Ishikawa (cell line): ENCODE data around the gene RAVER1.

Experiments used
- CEBPB ChIP-seq: IDR thresholded peaks from 2 replicates; pipeline ENCODE4 v1.6.1; 2012
- CREB1 ChIP-seq: IDR thresholded peaks from 2 replicates; pipeline ENCODE4 v1.6.1; 2012; ENCODE audit warnings: low read depth
- EGR1 ChIP-seq: IDR thresholded peaks from 2 replicates; pipeline ENCODE4 v1.6.1; 2012
- EP300 ChIP-seq: IDR thresholded peaks from 2 replicates; pipeline ENCODE4 v1.6.1; 2012; ENCODE audit warnings: borderline replicate concordance
- FOXM1 ChIP-seq: IDR thresholded peaks from 2 replicates; pipeline ENCODE4 v1.6.1; 2012; ENCODE audit warnings: low read depth, borderline replicate concordance
- NFIC ChIP-seq: IDR thresholded peaks from 2 replicates; pipeline ENCODE4 v1.6.1; 2012
- RAD21 ChIP-seq: IDR thresholded peaks from 2 replicates; pipeline ENCODE4 v1.6.1; 2012; ENCODE audit warnings: low read depth
- TAF1 ChIP-seq: IDR thresholded peaks from 2 replicates; pipeline ENCODE4 v1.6.1; 2012; ENCODE audit warnings: low read depth, mild to moderate bottlenecking
- TCF12 ChIP-seq: IDR thresholded peaks from 2 replicates; pipeline ENCODE4 v1.6.1; 2012; ENCODE audit warnings: low read depth
- TEAD4 ChIP-seq: IDR thresholded peaks from 2 replicates; pipeline ENCODE4 v1.6.1; 2012
- YY1 ChIP-seq: IDR thresholded peaks from 2 replicates; pipeline ENCODE4 v1.6.1; 2012; ENCODE audit warnings: low read depth
- ZBTB7A ChIP-seq: IDR thresholded peaks from 2 replicates; pipeline ENCODE4 v1.6.1; 2012; ENCODE audit warnings: low read depth
- TF ChIP-seq, protein P1 (sequence below): IDR thresholded peaks from 2 replicates; pipeline ENCODE4 v1.6.1; 2012
- TF ChIP-seq, protein P2 (sequence below): IDR thresholded peaks from 2 replicates; pipeline ENCODE4 v1.6.1; 2012
- TF ChIP-seq, protein P3 (sequence below): IDR thresholded peaks from 2 replicates; pipeline ENCODE4 v1.6.1; 2012; ENCODE audit warnings: low read depth, mild to moderate bottlenecking

RAVER1 gene

DNA sequence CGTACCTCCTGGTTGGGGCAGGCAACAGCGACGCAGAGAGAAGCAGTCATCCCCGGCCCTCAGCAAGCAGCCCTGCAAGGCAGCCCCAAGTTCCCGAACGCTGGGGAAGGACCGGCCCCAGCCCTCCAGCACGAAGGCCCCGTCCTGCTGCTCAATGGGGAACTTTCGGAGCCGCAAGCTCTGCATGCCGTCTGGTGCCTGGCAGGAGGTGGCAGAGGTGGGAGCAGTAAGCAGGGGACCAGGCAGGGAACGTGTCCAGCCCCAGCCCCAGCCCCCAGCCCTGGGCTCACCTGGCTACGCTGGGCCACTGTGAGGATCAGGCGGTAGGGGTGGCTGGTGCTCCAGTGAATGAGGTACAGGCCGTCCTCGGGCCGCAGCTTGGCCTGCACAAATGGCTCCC, 28.9 kb upstream of the RAVER1 start:
- TF ChIP-seq, protein P1, sequence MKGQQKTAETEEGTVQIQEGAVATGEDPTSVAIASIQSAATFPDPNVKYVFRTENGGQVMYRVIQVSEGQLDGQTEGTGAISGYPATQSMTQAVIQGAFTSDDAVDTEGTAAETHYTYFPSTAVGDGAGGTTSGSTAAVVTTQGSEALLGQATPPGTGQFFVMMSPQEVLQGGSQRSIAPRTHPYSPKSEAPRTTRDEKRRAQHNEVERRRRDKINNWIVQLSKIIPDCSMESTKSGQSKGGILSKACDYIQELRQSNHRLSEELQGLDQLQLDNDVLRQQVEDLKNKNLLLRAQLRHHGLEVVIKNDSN: no peak
- TF ChIP-seq CEBPB (no peak), RAD21 (no peak), TAF1 (no peak), ZBTB7A (no peak), NFIC (no peak), YY1 (no peak), FOXM1 (no peak), EGR1 (no peak), TCF12 (no peak), CREB1 (no peak), TEAD4 (no peak)
- TF ChIP-seq, protein P2, sequence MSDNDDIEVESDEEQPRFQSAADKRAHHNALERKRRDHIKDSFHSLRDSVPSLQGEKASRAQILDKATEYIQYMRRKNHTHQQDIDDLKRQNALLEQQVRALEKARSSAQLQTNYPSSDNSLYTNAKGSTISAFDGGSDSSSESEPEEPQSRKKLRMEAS: no peak
- TF ChIP-seq, protein P3, sequence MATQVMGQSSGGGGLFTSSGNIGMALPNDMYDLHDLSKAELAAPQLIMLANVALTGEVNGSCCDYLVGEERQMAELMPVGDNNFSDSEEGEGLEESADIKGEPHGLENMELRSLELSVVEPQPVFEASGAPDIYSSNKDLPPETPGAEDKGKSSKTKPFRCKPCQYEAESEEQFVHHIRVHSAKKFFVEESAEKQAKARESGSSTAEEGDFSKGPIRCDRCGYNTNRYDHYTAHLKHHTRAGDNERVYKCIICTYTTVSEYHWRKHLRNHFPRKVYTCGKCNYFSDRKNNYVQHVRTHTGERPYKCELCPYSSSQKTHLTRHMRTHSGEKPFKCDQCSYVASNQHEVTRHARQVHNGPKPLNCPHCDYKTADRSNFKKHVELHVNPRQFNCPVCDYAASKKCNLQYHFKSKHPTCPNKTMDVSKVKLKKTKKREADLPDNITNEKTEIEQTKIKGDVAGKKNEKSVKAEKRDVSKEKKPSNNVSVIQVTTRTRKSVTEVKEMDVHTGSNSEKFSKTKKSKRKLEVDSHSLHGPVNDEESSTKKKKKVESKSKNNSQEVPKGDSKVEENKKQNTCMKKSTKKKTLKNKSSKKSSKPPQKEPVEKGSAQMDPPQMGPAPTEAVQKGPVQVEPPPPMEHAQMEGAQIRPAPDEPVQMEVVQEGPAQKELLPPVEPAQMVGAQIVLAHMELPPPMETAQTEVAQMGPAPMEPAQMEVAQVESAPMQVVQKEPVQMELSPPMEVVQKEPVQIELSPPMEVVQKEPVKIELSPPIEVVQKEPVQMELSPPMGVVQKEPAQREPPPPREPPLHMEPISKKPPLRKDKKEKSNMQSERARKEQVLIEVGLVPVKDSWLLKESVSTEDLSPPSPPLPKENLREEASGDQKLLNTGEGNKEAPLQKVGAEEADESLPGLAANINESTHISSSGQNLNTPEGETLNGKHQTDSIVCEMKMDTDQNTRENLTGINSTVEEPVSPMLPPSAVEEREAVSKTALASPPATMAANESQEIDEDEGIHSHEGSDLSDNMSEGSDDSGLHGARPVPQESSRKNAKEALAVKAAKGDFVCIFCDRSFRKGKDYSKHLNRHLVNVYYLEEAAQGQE: no peak

DNA sequence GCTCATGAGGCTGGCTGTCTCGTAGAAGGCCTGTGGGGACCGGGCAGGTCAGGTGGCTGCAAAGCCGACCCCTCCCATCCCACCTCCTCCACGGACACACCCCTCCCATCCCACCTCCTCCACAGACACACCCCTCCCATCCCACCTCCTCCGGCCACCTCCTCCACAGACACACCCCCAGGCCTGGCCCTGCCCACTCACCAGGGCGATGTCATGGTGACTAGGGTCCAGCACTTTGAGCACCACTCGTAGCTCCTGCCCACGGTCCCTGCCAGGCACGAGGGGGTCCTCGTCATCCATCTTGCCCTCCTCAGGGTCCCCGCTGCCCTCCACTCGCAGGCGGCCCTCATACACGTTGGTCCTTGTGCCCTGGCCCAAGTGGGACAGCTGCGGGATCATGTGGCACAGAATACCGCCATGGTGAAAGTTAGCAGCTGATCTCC, 28.3 kb upstream of the RAVER1 start:
- TF ChIP-seq CREB1 (no peak), TAF1 (no peak), YY1 (no peak), FOXM1 (no peak), EGR1 (no peak), CEBPB (no peak), TCF12 (no peak), ZBTB7A (no peak), EP300 (no peak), TEAD4 (no peak), NFIC (no peak), RAD21 (no peak)
- TF ChIP-seq, protein P1: no peak
- TF ChIP-seq, protein P2: no peak
- TF ChIP-seq, protein P3: no peak

DNA sequence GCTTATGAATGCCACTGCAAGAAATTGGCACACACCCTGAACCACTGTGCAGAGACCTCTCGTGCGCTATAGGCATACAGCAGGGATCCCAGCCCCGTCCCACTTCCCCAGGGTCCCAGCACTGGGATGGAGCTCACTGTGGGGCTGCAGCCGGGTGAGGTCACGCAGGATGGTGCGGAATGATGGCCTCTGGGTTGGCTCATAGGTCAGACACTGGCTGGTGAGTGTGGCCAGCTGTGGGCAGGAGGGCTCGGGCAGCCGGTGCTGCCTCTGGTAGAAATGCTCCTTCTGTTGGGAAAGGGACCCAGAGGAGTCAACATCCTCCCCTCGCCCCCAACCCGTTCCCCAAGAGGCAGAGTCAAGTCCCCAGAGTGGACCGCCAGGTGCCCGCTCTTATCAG, 23.1 kb upstream of the RAVER1 start:
- no peak for TF ChIP-seq NFIC
- no peak for TF ChIP-seq EGR1
- no peak for TF ChIP-seq TEAD4
- no peak for TF ChIP-seq EP300
- no peak for TF ChIP-seq TCF12
- TF ChIP-seq, protein P3: no peak
- TF ChIP-seq, protein P2: no peak
- no peak for TF ChIP-seq RAD21
- no peak for TF ChIP-seq ZBTB7A

DNA sequence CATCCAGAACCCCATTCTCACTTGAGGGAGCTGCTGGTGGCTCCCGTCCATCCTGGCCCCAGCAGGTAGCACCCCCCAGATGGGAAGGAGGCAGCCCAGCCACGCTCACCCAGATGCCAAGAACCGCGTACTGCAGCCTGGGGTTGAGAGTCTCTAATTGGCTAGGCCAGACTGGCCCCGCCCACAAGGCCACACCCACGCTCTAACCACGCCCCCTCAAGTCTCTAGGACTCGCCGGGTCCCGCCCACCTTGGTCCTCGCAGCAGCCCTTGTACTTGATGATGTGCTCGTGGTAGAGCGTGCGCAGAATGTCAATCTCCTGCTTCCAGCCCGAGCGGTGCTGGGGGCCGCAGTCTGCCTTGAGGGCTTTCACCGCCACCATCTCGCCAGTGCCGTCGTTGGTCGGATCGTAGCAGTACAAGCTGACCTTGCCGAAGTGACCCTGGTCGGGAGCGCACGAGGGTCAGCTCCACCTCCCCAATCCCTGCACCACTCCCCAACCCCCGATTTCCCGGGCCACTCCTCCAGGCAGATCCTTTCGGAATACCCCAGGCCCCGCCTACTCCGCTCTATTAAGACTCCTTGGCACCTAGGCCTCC, 20.6 kb upstream of the RAVER1 start:
- TF ChIP-seq ZBTB7A (no peak), EP300 (no peak)
